Measurements from ENCODE around the gene SLC39A11.
"Not testable (repeated sequence)": the region's sequence is repeated elsewhere in the genome, so short reads cannot be mapped to it uniquely, and the experiment has no call there.

SLC39A11 gene

DNA sequence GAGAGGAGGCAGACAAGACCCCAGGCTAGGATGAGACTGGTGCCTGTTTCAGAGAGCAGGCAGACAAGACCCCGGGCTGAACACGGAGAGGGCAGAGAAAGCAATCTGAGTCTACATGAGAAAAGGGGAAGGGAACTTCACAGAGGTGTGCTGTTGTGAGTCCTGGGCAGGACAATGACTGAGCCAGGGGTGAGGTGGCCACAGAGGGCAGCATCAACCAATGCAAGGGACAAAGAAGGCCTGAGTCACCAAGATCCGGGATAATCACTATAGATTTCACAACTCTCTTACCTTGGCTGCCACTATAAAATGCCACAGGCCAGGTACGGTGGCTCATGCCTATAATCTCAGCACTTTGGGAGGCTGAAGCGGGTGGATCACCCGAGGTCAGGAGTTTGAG is 89.0 kb downstream of the SLC39A11 start:
- H3K4me3 ChIP-seq (ENCODE audit: low read length) = no peak overlapping the region
- no peaks in the 10 kb centered on the region for H3K27me3 ChIP-seq (ENCODE audit: control insufficient read depth, insufficient read depth, low read length)
- H3K4me1 ChIP-seq (ENCODE audit: control insufficient read depth, insufficient read depth, low read length) = no peaks in the 10 kb centered on the region
- H3K36me3 ChIP-seq (ENCODE audit: control insufficient read depth, insufficient read depth, low read length) = no peaks in the 10 kb centered on the region
- H3K27ac ChIP-seq (ENCODE audit: low read depth, low read length) = no peak overlapping the region
- H3K9ac ChIP-seq (ENCODE audit: low read length) = no peak overlapping the region

DNA sequence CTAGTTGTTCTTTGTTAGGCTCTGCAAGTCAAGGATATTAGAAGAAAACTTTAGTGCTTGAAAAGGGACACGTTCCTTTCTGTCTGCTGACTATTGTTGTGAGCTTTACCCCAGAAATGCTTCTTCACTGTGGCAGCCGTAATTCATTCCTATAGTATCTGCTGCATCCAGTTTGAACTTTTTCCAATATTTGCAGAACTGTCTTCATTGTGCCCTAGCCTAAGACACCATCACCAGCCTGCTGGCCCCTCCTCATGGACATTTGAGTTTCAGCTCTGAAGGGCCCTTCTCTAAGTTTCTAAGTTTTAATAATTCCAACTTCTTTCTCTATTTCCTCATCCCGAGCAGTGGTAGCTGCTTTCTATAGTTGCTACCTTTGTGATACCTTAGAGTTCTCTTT is 91.7 kb downstream of the SLC39A11 start:
- Histone ChIP-seq H3K9ac (ENCODE audit: low read length) (no peak overlapping the region), H3K27ac (ENCODE audit: low read depth, low read length) (no peak overlapping the region), H3K27me3 (ENCODE audit: control insufficient read depth, insufficient read depth, low read length) (no peaks in the 10 kb centered on the region), H3K36me3 (ENCODE audit: control insufficient read depth, insufficient read depth, low read length) (no peaks in the 10 kb centered on the region), H3K4me1 (ENCODE audit: control insufficient read depth, insufficient read depth, low read length) (no peaks in the 10 kb centered on the region), H3K4me3 (ENCODE audit: low read length) (no peak overlapping the region)

DNA sequence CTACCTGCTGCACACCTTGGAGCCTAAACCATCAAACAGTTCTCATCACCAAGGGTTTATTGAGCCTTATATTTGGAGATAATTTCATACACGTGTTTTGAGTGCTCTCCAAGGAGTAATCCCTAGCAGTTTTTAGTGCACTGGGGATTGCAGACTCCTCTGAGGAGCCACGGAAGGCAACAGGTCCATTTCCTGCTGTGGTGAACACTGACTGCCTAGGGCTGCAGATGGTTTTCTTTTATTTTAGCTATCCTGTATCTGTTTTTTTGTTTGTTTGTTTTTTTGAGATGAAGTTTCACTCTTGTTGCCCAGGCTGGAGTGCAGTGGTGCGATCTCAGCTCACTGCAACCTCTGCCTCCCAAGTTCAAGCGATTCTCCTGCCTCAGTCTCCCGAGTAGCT is 93.0 kb downstream of the SLC39A11 start:
- not testable (repeated sequence) for H3K9ac ChIP-seq (ENCODE audit: low read length); H3K27ac ChIP-seq (ENCODE audit: low read depth, low read length); H3K27me3 ChIP-seq (ENCODE audit: control insufficient read depth, insufficient read depth, low read length); H3K4me1 ChIP-seq (ENCODE audit: control insufficient read depth, insufficient read depth, low read length); H3K4me3 ChIP-seq (ENCODE audit: low read length); H3K36me3 ChIP-seq (ENCODE audit: control insufficient read depth, insufficient read depth, low read length)

DNA sequence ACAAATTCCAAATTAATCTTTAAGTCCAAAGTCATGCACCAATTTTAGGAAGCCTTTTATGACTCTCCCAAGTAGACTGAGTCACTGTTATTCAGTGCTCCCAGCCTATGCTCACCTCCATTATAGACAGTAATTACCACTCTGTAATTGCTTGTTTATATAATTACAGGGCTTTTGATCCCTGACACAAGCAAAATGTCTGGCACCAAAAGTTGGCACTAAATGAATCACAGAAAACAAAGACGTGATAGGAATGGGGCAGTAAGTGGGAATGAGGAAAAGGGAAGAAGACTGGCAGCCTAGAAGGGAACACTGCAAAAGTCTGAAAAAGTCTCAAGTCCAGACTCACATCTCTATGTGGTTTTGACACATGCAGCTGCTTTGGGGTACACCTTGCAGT is 94.1 kb downstream of the SLC39A11 start:
- no peaks in the 10 kb centered on the region for H3K4me1 ChIP-seq (ENCODE audit: control insufficient read depth, insufficient read depth, low read length)
- H3K27me3 ChIP-seq (ENCODE audit: control insufficient read depth, insufficient read depth, low read length) = no peaks in the 10 kb centered on the region
- no peak overlapping the region for H3K9ac ChIP-seq (ENCODE audit: low read length)
- no peak overlapping the region for H3K4me3 ChIP-seq (ENCODE audit: low read length)
- H3K27ac ChIP-seq (ENCODE audit: low read depth, low read length) = no peak overlapping the region
- H3K36me3 ChIP-seq (ENCODE audit: control insufficient read depth, insufficient read depth, low read length) = no peaks in the 10 kb centered on the region

DNA sequence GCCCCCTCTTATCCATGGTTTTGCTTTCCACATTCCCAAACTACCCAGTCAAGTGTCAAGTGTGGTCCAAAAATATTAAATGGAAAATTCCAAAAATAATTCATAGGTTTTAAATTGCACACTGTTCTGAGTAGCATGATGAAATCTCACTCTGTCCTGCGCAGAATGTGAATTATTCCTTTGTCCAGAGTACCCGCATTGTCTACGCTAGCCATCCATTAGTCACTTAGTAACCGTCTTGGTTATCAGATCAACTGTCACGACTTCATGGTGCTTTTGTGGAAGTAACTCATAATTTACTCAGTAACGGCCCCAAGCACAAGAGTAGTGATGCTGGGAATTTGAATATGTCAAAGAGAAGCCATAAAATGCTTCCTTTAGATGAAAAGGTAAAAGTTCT is 94.9 kb downstream of the SLC39A11 start:
- Histone ChIP-seq H3K9ac (ENCODE audit: low read length) (no peak overlapping the region), H3K4me1 (ENCODE audit: control insufficient read depth, insufficient read depth, low read length) (no peaks in the 10 kb centered on the region), H3K27me3 (ENCODE audit: control insufficient read depth, insufficient read depth, low read length) (no peaks in the 10 kb centered on the region), H3K4me3 (ENCODE audit: low read length) (no peak overlapping the region), H3K27ac (ENCODE audit: low read depth, low read length) (no peak overlapping the region), H3K36me3 (ENCODE audit: control insufficient read depth, insufficient read depth, low read length) (no peaks in the 10 kb centered on the region)

DNA sequence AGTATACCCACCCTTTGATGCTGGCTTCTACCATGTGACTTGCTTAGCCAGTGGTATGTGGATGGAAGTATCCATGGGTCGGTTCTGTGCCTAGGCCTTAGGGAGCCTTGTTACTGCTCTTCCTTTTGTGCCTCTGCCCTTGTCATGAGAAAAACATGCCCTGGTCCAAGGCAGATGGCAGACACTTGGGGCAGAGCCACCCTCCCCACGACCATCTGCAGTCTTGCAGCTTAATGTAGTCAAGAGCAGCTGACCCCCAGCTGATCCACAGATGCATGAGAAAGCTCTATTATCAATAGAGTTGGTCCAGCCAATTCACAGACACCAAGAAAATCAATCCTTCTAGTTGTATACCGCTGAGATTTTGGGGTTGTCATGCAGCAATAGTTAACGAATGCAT is 95.7 kb downstream of the SLC39A11 start:
- H3K4me3 ChIP-seq (ENCODE audit: low read length) = no peak overlapping the region
- H3K4me1 ChIP-seq (ENCODE audit: control insufficient read depth, insufficient read depth, low read length) = no peaks in the 10 kb centered on the region
- H3K27ac ChIP-seq (ENCODE audit: low read depth, low read length) = no peak overlapping the region
- no peak overlapping the region for H3K9ac ChIP-seq (ENCODE audit: low read length)
- no peaks in the 10 kb centered on the region for H3K27me3 ChIP-seq (ENCODE audit: control insufficient read depth, insufficient read depth, low read length)
- H3K36me3 ChIP-seq (ENCODE audit: control insufficient read depth, insufficient read depth, low read length) = no peaks in the 10 kb centered on the region

DNA sequence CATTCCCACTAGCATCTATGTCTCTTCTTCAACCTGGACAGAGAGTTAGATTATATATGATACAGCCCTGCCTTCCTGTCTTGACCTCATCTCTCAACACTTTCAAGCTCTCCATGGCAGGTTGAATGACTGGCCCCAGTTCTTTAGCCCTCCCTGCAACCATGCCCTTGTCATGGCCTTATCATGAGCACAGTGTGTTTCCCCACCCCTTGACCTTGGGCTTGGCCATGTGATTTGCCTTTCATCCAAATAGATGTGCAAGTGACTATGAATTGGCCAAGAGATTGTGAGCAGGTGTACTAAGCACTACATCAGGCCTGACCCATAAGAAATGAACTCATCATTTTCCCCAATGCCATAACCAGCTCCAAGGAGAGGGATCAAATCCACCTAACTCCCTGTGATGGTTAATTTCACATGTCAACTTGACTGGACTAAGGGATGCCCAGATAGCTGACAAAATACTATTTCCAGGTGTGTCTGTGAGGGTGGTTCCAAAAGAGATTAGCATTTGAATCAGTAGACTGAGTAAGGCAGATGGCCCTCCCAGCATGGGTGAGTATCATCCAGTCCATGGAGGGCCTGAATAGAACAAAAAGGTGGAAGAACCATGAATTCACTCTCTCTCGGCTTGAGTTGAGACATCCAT is 97.4 kb downstream of the SLC39A11 start:
- H3K4me3 ChIP-seq (ENCODE audit: low read length) = no peak overlapping the region
- H3K36me3 ChIP-seq (ENCODE audit: control insufficient read depth, insufficient read depth, low read length) = no peaks in the 10 kb centered on the region
- H3K27ac ChIP-seq (ENCODE audit: low read depth, low read length) = no peak overlapping the region
- no peaks in the 10 kb centered on the region for H3K4me1 ChIP-seq (ENCODE audit: control insufficient read depth, insufficient read depth, low read length)
- H3K9ac ChIP-seq (ENCODE audit: low read length) = no peak overlapping the region
- H3K27me3 ChIP-seq (ENCODE audit: control insufficient read depth, insufficient read depth, low read length) = no peaks in the 10 kb centered on the region

DNA sequence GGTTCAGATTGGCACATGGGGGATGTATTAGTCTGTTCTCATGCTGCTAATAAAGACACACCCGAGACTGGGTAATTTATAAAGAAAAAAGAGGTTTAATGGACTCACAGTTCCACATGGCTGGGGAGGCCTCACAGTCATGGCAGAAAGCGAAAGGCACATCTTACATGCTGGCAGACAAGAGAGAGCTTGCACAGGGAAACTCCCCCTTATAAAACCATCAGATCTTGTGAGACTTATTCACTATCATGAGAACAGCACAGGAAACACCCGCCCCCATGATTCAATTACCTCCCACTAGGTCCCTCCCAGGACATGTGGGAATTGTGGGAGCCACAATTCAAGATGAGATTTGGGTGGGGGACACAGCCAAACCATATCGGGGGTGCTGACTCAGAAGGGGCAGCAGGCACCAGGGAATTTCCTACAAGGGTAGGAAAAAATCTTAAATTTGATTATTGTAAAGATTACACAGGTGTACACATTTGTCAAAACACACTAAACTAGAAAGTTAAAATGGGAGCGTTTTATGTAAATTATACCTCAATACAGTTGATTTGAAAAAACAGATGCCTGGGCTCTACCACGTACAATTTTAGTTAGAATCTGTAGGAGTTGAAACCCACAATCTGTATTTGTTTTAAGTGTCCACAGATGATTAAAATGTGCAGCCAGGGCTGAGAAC is 99.6 kb downstream of the SLC39A11 start:
- not testable (repeated sequence) for H3K4me1 ChIP-seq (ENCODE audit: control insufficient read depth, insufficient read depth, low read length); H3K36me3 ChIP-seq (ENCODE audit: control insufficient read depth, insufficient read depth, low read length); H3K27me3 ChIP-seq (ENCODE audit: control insufficient read depth, insufficient read depth, low read length); H3K4me3 ChIP-seq (ENCODE audit: low read length); H3K27ac ChIP-seq (ENCODE audit: low read depth, low read length); H3K9ac ChIP-seq (ENCODE audit: low read length)

DNA sequence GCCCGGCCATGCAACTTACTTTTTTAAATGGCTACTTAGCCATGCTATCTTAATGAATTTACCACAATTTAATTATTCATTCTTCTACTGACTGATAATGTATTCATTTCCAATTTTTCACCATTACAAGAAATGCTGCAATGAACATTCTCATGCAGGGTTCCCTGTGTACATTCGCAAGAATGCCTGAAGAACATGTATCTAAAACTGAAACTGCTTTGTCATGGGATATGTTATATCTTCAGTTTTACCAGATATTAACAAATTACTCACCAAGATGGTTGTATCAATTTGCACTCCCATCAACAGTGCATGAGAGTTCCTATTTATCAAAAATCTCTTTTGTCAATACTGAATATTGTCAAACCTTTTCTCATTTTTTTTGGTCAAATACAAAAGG is 100.8 kb downstream of the SLC39A11 start:
- H3K4me3 ChIP-seq (ENCODE audit: low read length) = no peak overlapping the region
- H3K4me1 ChIP-seq (ENCODE audit: control insufficient read depth, insufficient read depth, low read length) = no peaks in the 10 kb centered on the region
- H3K27ac ChIP-seq (ENCODE audit: low read depth, low read length) = no peak overlapping the region
- no peaks in the 10 kb centered on the region for H3K27me3 ChIP-seq (ENCODE audit: control insufficient read depth, insufficient read depth, low read length)
- no peak overlapping the region for H3K9ac ChIP-seq (ENCODE audit: low read length)
- H3K36me3 ChIP-seq (ENCODE audit: control insufficient read depth, insufficient read depth, low read length) = no peaks in the 10 kb centered on the region

DNA sequence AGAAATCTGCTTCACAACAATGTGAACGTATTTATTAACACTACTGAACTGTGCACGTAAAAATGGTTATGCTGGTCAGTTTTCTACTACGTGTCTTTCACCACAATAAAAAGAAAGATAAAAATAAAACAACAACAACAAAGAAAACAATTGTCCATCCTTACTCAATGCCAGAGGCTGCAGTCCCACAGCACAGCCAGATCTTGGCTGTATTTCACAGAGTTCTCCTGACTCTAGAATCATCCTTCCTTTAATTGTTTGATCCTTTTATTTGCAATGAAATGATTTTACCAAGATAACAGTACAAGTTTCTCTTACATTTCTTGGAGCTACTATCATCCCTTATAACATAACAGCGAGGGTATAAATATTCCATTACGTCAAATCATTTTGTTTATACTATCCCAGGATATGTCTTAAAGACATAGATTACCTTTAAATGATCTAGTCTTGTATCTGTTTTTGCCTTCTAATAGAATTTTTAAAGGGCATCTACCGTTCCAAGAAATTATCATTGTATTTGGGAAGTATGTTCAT is 103.3 kb downstream of the SLC39A11 start:
- Histone ChIP-seq H3K27ac (ENCODE audit: low read depth, low read length) (no peak overlapping the region), H3K36me3 (ENCODE audit: control insufficient read depth, insufficient read depth, low read length) (no peaks in the 10 kb centered on the region), H3K9ac (ENCODE audit: low read length) (no peak overlapping the region), H3K4me1 (ENCODE audit: control insufficient read depth, insufficient read depth, low read length) (no peaks in the 10 kb centered on the region), H3K4me3 (ENCODE audit: low read length) (no peak overlapping the region), H3K27me3 (ENCODE audit: control insufficient read depth, insufficient read depth, low read length) (no peaks in the 10 kb centered on the region)

DNA sequence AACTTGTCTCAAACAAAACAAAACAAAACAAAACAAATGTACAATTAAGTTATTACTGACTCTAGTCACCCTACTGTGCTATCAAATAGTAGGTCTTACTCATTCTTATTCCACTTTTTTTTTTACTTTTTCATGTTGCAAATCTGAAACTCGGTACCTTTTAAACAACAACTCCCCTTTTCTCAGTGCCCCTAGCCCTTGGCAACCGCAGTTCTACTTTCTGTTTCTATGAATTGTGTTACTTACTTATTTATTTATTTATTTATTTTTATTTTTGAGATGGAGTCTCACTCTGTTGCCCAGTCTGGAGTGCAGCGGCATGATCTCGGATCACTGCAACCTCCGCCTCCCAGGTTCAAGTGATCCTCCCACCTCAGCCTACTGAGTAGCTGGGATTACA is 104.0 kb downstream of the SLC39A11 start:
- no peak overlapping the region for H3K4me3 ChIP-seq (ENCODE audit: low read length)
- H3K4me1 ChIP-seq (ENCODE audit: control insufficient read depth, insufficient read depth, low read length) = no peaks in the 10 kb centered on the region
- no peaks in the 10 kb centered on the region for H3K36me3 ChIP-seq (ENCODE audit: control insufficient read depth, insufficient read depth, low read length)
- no peaks in the 10 kb centered on the region for H3K27me3 ChIP-seq (ENCODE audit: control insufficient read depth, insufficient read depth, low read length)
- H3K9ac ChIP-seq (ENCODE audit: low read length) = no peak overlapping the region
- no peak overlapping the region for H3K27ac ChIP-seq (ENCODE audit: low read depth, low read length)

DNA sequence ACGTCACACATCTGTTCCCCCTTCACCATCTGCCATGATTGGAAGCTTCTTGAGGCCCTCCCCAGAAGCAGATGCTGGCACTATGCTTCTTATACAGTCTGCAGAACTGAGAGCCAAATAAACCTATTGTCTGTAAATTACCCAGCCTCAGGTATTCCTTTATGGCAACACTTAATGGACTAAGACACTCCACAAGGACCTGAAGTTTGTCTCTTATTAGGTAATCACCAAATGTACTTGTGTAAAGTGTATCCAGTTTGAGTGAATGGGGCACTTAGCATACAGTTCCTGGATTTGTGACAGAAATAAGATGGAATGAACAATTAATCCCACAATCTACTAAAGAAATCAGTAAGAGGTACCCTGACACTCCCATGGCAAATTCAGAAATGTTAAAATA is 105.3 kb downstream of the SLC39A11 start:
- Histone ChIP-seq H3K4me1 (ENCODE audit: control insufficient read depth, insufficient read depth, low read length) (no peaks in the 10 kb centered on the region), H3K4me3 (ENCODE audit: low read length) (no peak overlapping the region), H3K36me3 (ENCODE audit: control insufficient read depth, insufficient read depth, low read length) (no peaks in the 10 kb centered on the region), H3K27ac (ENCODE audit: low read depth, low read length) (no peak overlapping the region), H3K27me3 (ENCODE audit: control insufficient read depth, insufficient read depth, low read length) (no peaks in the 10 kb centered on the region), H3K9ac (ENCODE audit: low read length) (no peak overlapping the region)

All from rectal smooth muscle tissue (tissue), 1 donor.